Kidney epithelial cell (primary cell): ENCODE results near the gene FBRSL1. TPM values are rescaled to one million over a fixed set of nuclear protein-coding genes. Genes with fewer than 3 reads are reported as not detected.

Experiments
- DNase-seq: peaks from one replicate; pipeline ENCODE4 v3.0.0-alpha.2; 2010; ENCODE audit warnings: low read depth
- H3K27me3 ChIP-seq: 2 replicates; pipeline ENCODE4 v1.6.0; 2011; ENCODE audit warnings: low read length; ENCODE audit not compliant: control insufficient read depth, insufficient read depth
- H3K36me3 ChIP-seq: 2 replicates; pipeline ENCODE4 v1.5.1; 2011; ENCODE audit warnings: low read length; ENCODE audit not compliant: control insufficient read depth, insufficient read depth
- H3K4me3 ChIP-seq: 2 replicates; pipeline ENCODE4 v1.5.1; 2011; ENCODE audit warnings: low read depth, mild to moderate bottlenecking, control low read depth, low read length
- CTCF ChIP-seq: IDR thresholded peaks from 2 replicates; pipeline ENCODE4 v1.5.1; 2011; ENCODE audit warnings: mild to moderate bottlenecking, moderate library complexity, low read length, control low read depth, inconsistent platforms; ENCODE audit not compliant: insufficient read depth, poor library complexity, severe bottlenecking
- total RNA-seq: library from RNA; depleted of rRNA; stranded (reverse); fragments of >200 nt; gene quantifications from 2 replicates; pipeline ENCODE4 v1.2.3, GENCODE V29; 2015

FBRSL1 gene
- total RNA-seq, 1 donor from 2014 or later = 22.9 TPM

GRCh38 chr12:132467511-132467910 is 22.4 kb upstream of the FBRSL1 start:
- no peak for DNase-seq
- no peak overlapping the region for H3K4me3 ChIP-seq
- no peaks in the 10 kb centered on the region for H3K36me3 ChIP-seq
- TF ChIP-seq CTCF = no peak
- no peaks in the 10 kb centered on the region for H3K27me3 ChIP-seq

GRCh38 chr12:132469423-132469822 is 20.5 kb upstream of the FBRSL1 start:
- Histone ChIP-seq H3K27me3 (no peaks in the 10 kb centered on the region), H3K36me3 (no peaks in the 10 kb centered on the region), H3K4me3 (no peak overlapping the region)
- TF ChIP-seq CTCF = no peak
- no peak for DNase-seq

- Histone ChIP-seq H3K27me3 (no peaks in the 10 kb centered on the region), H3K36me3 (no peaks in the 10 kb centered on the region), H3K4me3 (no peak overlapping the region)
- no peak for DNase-seq
- no peak for TF ChIP-seq CTCF
These were observed 19.6 kb upstream of the FBRSL1 start for GRCh38 chr12:132470397-132470796.

GRCh38 chr12:132471011-132471857 is 18.7 kb upstream of the FBRSL1 start:
- no peak for DNase-seq
- Histone ChIP-seq H3K36me3 (no peaks in the 10 kb centered on the region), H3K4me3 (no peak overlapping the region), H3K27me3 (no peaks in the 10 kb centered on the region)
- TF ChIP-seq CTCF = no peak

- no peak for TF ChIP-seq CTCF
- Histone ChIP-seq H3K27me3 (no peaks in the 10 kb centered on the region), H3K4me3 (no peak overlapping the region)
These were observed 18.1 kb upstream of the FBRSL1 start for GRCh38 chr12:132471858-132472255.

GRCh38 chr12:132472386-132472785 is 17.6 kb upstream of the FBRSL1 start:
- no peak for DNase-seq
- no peak overlapping the region for H3K4me3 ChIP-seq
- H3K36me3 ChIP-seq = no peaks in the 10 kb centered on the region

More at GRCh38 chr12:132471858-132472255, 18.1 kb upstream of the FBRSL1 start:
- H3K36me3 ChIP-seq = no peaks in the 10 kb centered on the region
- no peak for DNase-seq

More at GRCh38 chr12:132472386-132472785, 17.6 kb upstream of the FBRSL1 start:
- TF ChIP-seq CTCF = no peak
- no peaks in the 10 kb centered on the region for H3K27me3 ChIP-seq
